SIG-M5 treated with dmso at 0.1 percent for 504 hours (cell line): ENCODE data around the gene HGD.
A peak's percentile ranks its signal among the peaks of the same experiment; 100 is the strongest.
"Not testable (repeated sequence)": the region's sequence is repeated elsewhere in the genome, so short reads cannot be mapped to it uniquely, and the experiment has no call there.

Experiments used
- DNase-seq: peaks from one replicate; lab custom pipeline; 2025; ENCODE audit not compliant: unreplicated experiment; lab: John Stamatoyannopoulos, UW

The HGD gene

GRCh38 chr3:120682095-120682681 is at the start of gene HGD:
TSS of gene HGD (minus strand) at chr3:120682239. CDS start at chr3:120682111, 128 bp downstream.
- DNase-seq = no peak

GRCh38 chr3:120730576-120731542 is 48.8 kb upstream of the HGD start:
- no peak for DNase-seq

- no peak for DNase-seq
Measured at GRCh38 chr3:120726791-120727190, 44.8 kb upstream of the HGD start.

- DNase-seq = not testable (repeated sequence)
Measured at GRCh38 chr3:120719167-120719834, 37.3 kb upstream of the HGD start.

- DNase-seq = no peak
Measured at GRCh38 chr3:120713262-120713661, 31.2 kb upstream of the HGD start.

- no peak for DNase-seq
Measured at GRCh38 chr3:120710369-120710768, 28.3 kb upstream of the HGD start.

- DNase-seq = no peak
Measured at GRCh38 chr3:120708408-120708807, 26.4 kb upstream of the HGD start.

GRCh38 chr3:120706950-120707349 is 24.9 kb upstream of the HGD start:
- no peak for DNase-seq

GRCh38 chr3:120705884-120706582 is 24.0 kb upstream of the HGD start:
- DNase-seq = no peak

GRCh38 chr3:120699333-120699732 is 17.3 kb upstream of the HGD start:
- no peak for DNase-seq

GRCh38 chr3:120693439-120694171 is 11.6 kb upstream of the HGD start:
- DNase-seq = no peak

GRCh38 chr3:120689395-120689794 is 7.4 kb upstream of the HGD start:
- no peak for DNase-seq

GRCh38 chr3:120688121-120688520 is 6.1 kb upstream of the HGD start:
- DNase-seq = peak; percentile 57

GRCh38 chr3:120685411-120685810 is 3.4 kb upstream of the HGD start:
- DNase-seq = no peak

- DNase-seq = no peak
Measured at GRCh38 chr3:120684896-120685295, 2.9 kb upstream of the HGD start.

GRCh38 chr3:120683671-120684301 is 1.7 kb upstream of the HGD start:
- DNase-seq = no peak

GRCh38 chr3:120683213-120683612 is 1.2 kb upstream of the HGD start:
- DNase-seq = no peak

GRCh38 chr3:120681506-120682038 is 467 bp downstream of the HGD start:
- DNase-seq = no peak

- DNase-seq = no peak
Measured at GRCh38 chr3:120681018-120681417, 1.0 kb downstream of the HGD start.
